ENCODE data around the gene NMRK1. TPM values are rescaled to one million over a fixed set of nuclear protein-coding genes. Genes with fewer than 3 reads are reported as not detected.

The NMRK1 gene
- total and polyA plus RNA-seq, 2 of the 13 experiments (the other 11 are each of a cell fraction or from before 2014, with no cell fraction given), result 9.1 to 12.9 TPM

GRCh38 chr9:75027187-75028107 is 60.5 kb downstream of the NMRK1 start (continued):
- TF ChIP-seq ZNF10 (CRISPR knock-in tag; IDR thresholded peaks at IDR 0.05; ENCODE audit: borderline replicate concordance, low read depth) (no peak), POGZ (CRISPR knock-in tag; IDR thresholded peaks at IDR 0.05) (no peak), RARA (CRISPR knock-in tag; IDR thresholded peaks at IDR 0.05) (0 out of 2 replicates have a peak, but pooled peaks have one; percentile 40), SRSF4 (IDR thresholded peaks at IDR 0.05; ENCODE audit: low read depth, low read length, poor library complexity, severe bottlenecking) (no peak), BRF2 (CRISPR knock-in tag; IDR thresholded peaks at IDR 0.05) (peak; percentile 70; the same call in 1 of the 2 replicates), ZNF546 (CRISPR knock-in tag; conservative IDR thresholded peaks at IDR 0.05) (no peak), CBFB (CRISPR knock-in tag; IDR thresholded peaks at IDR 0.05) (no peak), CERS6 (CRISPR knock-in tag; IDR thresholded peaks at IDR 0.05) (no peak), ZNF510 (CRISPR knock-in tag; IDR thresholded peaks at IDR 0.05; ENCODE audit: low read depth) (no peak), JUND (CRISPR knock-in tag; IDR thresholded peaks at IDR 0.05) (peak; percentile 60; the same call in 1 of the 2 replicates), REL (CRISPR knock-in tag; conservative IDR thresholded peaks at IDR 0.05) (0 out of 2 replicates have a peak, but pooled peaks have one; percentile 37), HINFP (CRISPR knock-in tag; IDR thresholded peaks at IDR 0.05; ENCODE audit: low read depth) (no peak)
- TF ChIP-seq, protein P1, sequence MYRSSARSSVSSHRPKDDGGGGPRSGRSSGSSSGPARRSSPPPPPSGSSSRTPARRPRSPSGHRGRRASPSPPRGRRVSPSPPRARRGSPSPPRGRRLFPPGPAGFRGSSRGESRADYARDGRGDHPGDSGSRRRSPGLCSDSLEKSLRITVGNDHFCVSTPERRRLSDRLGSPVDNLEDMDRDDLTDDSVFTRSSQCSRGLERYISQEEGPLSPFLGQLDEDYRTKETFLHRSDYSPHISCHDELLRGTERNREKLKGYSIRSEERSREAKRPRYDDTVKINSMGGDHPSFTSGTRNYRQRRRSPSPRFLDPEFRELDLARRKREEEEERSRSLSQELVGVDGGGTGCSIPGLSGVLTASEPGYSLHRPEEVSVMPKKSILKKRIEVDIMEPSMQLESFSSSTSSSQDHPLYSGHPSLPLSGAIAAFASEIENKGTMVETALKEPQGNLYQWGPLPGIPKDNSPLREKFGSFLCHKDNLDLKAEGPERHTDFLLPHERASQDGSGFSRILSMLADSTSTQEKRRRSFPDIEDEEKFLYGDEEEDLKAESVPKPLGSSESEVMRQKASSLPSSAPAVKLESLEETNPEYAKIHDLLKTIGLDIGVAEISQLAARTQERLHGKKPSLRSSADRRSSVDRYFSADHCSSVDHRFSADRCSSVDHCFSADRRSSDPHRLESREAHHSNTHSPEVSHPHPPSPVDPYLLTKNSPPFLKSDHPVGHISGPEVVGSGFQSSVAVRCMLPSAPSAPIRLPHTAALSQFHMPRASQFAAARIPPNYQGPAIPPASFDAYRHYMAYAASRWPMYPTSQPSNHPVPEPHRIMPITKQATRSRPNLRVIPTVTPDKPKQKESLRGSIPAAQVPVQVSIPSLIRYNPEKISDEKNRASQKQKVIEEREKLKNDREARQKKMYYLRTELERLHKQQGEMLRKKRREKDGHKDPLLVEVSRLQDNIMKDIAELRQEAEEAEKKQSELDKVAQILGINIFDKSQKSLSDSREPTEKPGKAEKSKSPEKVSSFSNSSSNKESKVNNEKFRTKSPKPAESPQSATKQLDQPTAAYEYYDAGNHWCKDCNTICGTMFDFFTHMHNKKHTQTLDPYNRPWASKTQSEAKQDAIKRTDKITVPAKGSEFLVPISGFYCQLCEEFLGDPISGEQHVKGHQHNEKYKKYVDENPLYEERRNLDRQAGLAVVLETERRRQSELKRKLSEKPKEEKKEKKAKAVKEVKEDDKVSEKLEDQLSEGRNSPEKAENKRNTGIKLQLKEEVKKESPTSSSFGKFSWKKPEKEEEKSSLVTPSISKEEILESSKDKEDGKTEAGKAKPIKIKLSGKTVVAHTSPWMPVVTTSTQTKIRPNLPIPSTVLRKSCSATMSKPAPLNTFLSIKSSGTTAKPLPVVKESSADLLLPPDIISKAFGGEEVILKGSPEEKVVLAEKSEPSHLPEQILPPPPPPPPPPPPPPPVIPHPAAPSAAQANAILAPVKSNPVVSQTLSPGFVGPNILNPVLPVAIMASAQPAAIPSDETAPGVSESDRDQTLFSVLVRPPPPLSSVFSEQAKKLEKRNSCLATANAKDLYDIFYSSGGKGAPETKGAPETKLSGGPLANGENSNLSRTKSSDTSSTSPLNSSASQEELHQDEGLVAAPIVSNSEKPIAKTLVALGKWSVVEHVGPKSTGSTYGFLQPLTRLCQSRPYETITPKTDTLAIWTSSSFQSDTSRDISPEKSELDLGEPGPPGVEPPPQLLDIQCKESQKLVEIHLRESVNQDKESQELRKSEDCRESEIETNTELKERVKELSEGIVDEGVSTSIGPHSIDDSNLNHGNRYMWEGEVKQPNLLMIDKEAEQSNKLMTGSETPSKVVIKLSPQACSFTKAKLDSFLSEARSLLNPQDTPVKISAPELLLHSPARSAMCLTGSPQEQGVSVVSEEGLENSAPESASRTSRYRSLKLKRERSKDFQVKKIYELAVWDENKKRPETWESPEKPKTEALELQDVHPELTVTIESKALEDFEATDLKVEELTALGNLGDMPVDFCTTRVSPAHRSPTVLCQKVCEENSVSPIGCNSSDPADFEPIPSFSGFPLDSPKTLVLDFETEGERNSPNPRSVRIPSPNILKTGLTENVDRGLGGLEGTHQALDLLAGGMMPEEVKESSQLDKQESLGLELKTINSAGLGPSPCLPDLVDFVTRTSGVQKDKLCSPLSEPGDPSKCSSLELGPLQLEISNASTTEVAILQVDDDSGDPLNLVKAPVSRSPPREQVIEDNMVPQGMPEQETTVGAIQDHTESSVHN (CRISPR knock-in tag; IDR thresholded peaks at IDR 0.05), result no peak
- TF ChIP-seq, protein P2, sequence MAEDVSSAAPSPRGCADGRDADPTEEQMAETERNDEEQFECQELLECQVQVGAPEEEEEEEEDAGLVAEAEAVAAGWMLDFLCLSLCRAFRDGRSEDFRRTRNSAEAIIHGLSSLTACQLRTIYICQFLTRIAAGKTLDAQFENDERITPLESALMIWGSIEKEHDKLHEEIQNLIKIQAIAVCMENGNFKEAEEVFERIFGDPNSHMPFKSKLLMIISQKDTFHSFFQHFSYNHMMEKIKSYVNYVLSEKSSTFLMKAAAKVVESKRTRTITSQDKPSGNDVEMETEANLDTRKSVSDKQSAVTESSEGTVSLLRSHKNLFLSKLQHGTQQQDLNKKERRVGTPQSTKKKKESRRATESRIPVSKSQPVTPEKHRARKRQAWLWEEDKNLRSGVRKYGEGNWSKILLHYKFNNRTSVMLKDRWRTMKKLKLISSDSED (CRISPR knock-in tag; IDR thresholded peaks at IDR 0.05), result no peak

Measured in HepG2 (cell line).